Neural progenitor cell (in vitro differentiated cells): ENCODE data around the gene KIR3DL3.
"Not testable (repeated sequence)": the region's sequence is repeated elsewhere in the genome, so short reads cannot be mapped to it uniquely, and the experiment has no call there.

Experiments
- CTCF ChIP-seq: fragments of 200-600 bp; sonication (generic); IDR thresholded peaks from 2 replicates; pipeline ENCODE4 v1.5.1; 2017; ENCODE audit warnings: antibody characterized with exemption, mild to moderate bottlenecking
- EZH2 ChIP-seq: fragments of 200-600 bp; sonication (generic); IDR thresholded peaks from 2 replicates; pipeline ENCODE4 v1.6.1; 2017; ENCODE audit warnings: antibody characterized with exemption, mild to moderate bottlenecking, moderate library complexity

- TF ChIP-seq CTCF, EZH2: not testable (repeated sequence)
Observed at GRCh38 chr19:54766464-54766863, 42.2 kb downstream of the KIR3DL3 start.
